K562 (cell line): ENCODE results near the gene TXNRD3. TPM values are rescaled to one million over a fixed set of nuclear protein-coding genes. Genes with fewer than 3 reads are reported as not detected.

Experiments
- FOSL1 ChIP-seq: fragments of 200-800 bp; sonication (Bioruptor generic); conservative IDR thresholded peaks from 2 replicates; pipeline ENCODE4 v1.6.1; 2016; ENCODE audit warnings: missing genetic modification characterization, missing compliant biosample characterization
- L3MBTL2 ChIP-seq: fragments of 450-650 bp; IDR thresholded peaks from 2 replicates; pipeline ENCODE4 v1.6.1; 2016; ENCODE audit warnings: mild to moderate bottlenecking, moderate library complexity
- NCOA6 ChIP-seq: fragments of 450-650 bp; IDR thresholded peaks from 2 replicates; pipeline ENCODE4 v1.6.1; 2017; ENCODE audit warnings: mild to moderate bottlenecking
- NRF1 ChIP-seq, 2 experiments: fragments of 450-650 bp; IDR thresholded peaks in 1 of 2; conservative IDR thresholded peaks in 1 of 2; 2 replicates each; pipeline ENCODE4 v1.6.1; 2014; ENCODE audit warnings: mild to moderate bottlenecking in 2 of 2
- PHB ChIP-seq: fragments of 250-450 bp; sonication (Bioruptor Pico); IDR thresholded peaks from 2 replicates; pipeline ENCODE4 v1.5.0; 2021
- SMAD4 ChIP-seq: fragments of 250-450 bp; sonication (Bioruptor Pico); conservative IDR thresholded peaks from 2 replicates; pipeline ENCODE4 v1.8.0; 2021; ENCODE audit warnings: inconsistent platforms, mild to moderate bottlenecking, moderate library complexity
- TEAD4 ChIP-seq, 2 experiments: sonication (generic) in 1 of 2; formaldehyde crosslinking in 1 of 2; IDR thresholded peaks; 2 replicates each; pipeline versions ENCODE4 v1.6.1 to v1.8.0; 2012 to 2022; ENCODE audit warnings: borderline replicate concordance in 1 of 2, inconsistent platforms in 1 of 2, low read length in 1 of 2, mild to moderate bottlenecking in 1 of 2, missing genetic modification reagents in 1 of 2
- ZNF165 ChIP-seq: fragments of 250-450 bp; sonication (Bioruptor Pico); IDR thresholded peaks from 2 replicates; pipeline ENCODE4 v1.4.0; 2020; ENCODE audit warnings: borderline replicate concordance
- polyA plus RNA-seq, 8 experiments: library from polyadenylated mRNA; depleted of rRNA in 4 of 8; stranded (reverse) in 5 of 8; unstranded in 3 of 8; fragments of >200 nt; fragmentation: Nextera tagmentation in 2 of 8; fragmentation: Illumina TruSeq in 1 of 8; extraction: Ambion mirVana in 2 of 8; extraction: Trizol in 1 of 8; gene quantifications; 2 replicates each; pipeline versions ENCODE4 v1.2.1 to v1.2.3, GENCODE V29; 2011 to 2014; ENCODE audit warnings: inconsistent platforms in 1 of 8, missing spikeins in 1 of 8
- total RNA-seq, 7 experiments: library from RNA; depleted of rRNA in 6 of 7; stranded (reverse); fragments of >200 nt in 6 of 7; fragmentation: Illumina TruSeq in 2 of 7; extraction: Trizol in 2 of 7; gene quantifications; 2 replicates each; pipeline versions ENCODE4 v1.2.1 to v1.2.3, GENCODE V29; 2011 to 2021; ENCODE audit warnings: low replicate concordance in 1 of 7
- TF ChIP-seq, protein P1 (sequence below): fragments of 450-650 bp; IDR thresholded peaks from 2 replicates; pipeline ENCODE4 v1.6.1; 2016; ENCODE audit warnings: mild to moderate bottlenecking, moderate library complexity
- TF ChIP-seq, protein P2 (sequence below), 2 experiments: IDR thresholded peaks; 2 replicates each; pipeline ENCODE4 v1.6.1; 2011; ENCODE audit warnings: borderline replicate concordance in 1 of 2, control low read depth in 1 of 2, low read depth in 1 of 2, low read length in 1 of 2, mild to moderate bottlenecking in 1 of 2, mixed read lengths in 1 of 2, moderate library complexity in 1 of 2; ENCODE audit not compliant: insufficient read depth in 1 of 2, insufficient read length in 1 of 2, poor library complexity in 1 of 2, severe bottlenecking in 1 of 2; ENCODE audit errors: extremely low read depth in 1 of 2
- TF ChIP-seq, protein P3 (sequence below): fragments of 250-450 bp; sonication (Bioruptor Pico); IDR thresholded peaks from 2 replicates; pipeline ENCODE4 v1.8.0; 2022; ENCODE audit warnings: inconsistent platforms, mild to moderate bottlenecking, moderate library complexity, borderline replicate concordance

Gene TXNRD3
- total and polyA plus RNA-seq, 9 of the 15 experiments (the other 6 are each of a cell fraction or from before 2014, with no cell fraction given): 0.96 to 2.3 (median 1.7) TPM

DNA sequence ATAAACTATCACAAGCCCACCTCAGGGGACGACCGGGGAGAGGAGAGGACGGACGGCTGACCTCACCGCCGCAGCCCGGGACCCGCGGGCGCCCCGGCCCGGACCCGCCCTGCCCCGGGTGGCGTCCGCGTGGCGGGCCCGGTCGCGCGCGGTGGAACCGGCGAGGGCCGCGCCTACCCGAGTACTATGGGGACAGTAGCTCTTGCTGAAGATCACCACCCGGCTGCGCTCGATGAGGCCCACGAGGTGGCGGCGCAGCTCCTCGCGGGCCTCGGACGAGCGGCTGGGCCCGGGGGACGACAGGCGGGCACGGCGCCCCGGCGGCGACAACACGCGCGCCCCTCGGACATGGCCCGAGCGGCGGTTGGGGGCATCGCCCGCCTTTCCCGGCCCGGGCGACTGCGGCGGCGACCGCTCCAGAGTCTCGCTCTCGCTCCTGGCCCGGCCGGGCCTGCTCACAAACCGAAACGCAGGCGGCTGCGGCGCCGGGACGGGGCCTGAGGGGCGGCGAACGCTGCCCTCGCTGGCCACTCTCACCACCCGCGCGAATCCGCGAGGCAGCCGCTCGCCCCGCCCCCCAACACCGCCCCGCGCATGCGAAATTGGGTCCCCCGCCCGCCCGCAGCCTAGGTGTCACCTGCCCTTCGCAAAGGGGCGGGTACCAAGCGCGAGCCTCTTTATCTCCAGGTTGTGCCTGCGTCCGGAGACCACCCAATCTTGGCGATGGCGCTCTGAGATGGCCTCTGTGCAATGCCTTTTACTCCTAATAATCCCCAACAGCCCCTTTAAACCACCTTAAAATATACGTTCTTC lies at the start of gene TXNRD3 (continued):
- TF ChIP-seq, protein P1, sequence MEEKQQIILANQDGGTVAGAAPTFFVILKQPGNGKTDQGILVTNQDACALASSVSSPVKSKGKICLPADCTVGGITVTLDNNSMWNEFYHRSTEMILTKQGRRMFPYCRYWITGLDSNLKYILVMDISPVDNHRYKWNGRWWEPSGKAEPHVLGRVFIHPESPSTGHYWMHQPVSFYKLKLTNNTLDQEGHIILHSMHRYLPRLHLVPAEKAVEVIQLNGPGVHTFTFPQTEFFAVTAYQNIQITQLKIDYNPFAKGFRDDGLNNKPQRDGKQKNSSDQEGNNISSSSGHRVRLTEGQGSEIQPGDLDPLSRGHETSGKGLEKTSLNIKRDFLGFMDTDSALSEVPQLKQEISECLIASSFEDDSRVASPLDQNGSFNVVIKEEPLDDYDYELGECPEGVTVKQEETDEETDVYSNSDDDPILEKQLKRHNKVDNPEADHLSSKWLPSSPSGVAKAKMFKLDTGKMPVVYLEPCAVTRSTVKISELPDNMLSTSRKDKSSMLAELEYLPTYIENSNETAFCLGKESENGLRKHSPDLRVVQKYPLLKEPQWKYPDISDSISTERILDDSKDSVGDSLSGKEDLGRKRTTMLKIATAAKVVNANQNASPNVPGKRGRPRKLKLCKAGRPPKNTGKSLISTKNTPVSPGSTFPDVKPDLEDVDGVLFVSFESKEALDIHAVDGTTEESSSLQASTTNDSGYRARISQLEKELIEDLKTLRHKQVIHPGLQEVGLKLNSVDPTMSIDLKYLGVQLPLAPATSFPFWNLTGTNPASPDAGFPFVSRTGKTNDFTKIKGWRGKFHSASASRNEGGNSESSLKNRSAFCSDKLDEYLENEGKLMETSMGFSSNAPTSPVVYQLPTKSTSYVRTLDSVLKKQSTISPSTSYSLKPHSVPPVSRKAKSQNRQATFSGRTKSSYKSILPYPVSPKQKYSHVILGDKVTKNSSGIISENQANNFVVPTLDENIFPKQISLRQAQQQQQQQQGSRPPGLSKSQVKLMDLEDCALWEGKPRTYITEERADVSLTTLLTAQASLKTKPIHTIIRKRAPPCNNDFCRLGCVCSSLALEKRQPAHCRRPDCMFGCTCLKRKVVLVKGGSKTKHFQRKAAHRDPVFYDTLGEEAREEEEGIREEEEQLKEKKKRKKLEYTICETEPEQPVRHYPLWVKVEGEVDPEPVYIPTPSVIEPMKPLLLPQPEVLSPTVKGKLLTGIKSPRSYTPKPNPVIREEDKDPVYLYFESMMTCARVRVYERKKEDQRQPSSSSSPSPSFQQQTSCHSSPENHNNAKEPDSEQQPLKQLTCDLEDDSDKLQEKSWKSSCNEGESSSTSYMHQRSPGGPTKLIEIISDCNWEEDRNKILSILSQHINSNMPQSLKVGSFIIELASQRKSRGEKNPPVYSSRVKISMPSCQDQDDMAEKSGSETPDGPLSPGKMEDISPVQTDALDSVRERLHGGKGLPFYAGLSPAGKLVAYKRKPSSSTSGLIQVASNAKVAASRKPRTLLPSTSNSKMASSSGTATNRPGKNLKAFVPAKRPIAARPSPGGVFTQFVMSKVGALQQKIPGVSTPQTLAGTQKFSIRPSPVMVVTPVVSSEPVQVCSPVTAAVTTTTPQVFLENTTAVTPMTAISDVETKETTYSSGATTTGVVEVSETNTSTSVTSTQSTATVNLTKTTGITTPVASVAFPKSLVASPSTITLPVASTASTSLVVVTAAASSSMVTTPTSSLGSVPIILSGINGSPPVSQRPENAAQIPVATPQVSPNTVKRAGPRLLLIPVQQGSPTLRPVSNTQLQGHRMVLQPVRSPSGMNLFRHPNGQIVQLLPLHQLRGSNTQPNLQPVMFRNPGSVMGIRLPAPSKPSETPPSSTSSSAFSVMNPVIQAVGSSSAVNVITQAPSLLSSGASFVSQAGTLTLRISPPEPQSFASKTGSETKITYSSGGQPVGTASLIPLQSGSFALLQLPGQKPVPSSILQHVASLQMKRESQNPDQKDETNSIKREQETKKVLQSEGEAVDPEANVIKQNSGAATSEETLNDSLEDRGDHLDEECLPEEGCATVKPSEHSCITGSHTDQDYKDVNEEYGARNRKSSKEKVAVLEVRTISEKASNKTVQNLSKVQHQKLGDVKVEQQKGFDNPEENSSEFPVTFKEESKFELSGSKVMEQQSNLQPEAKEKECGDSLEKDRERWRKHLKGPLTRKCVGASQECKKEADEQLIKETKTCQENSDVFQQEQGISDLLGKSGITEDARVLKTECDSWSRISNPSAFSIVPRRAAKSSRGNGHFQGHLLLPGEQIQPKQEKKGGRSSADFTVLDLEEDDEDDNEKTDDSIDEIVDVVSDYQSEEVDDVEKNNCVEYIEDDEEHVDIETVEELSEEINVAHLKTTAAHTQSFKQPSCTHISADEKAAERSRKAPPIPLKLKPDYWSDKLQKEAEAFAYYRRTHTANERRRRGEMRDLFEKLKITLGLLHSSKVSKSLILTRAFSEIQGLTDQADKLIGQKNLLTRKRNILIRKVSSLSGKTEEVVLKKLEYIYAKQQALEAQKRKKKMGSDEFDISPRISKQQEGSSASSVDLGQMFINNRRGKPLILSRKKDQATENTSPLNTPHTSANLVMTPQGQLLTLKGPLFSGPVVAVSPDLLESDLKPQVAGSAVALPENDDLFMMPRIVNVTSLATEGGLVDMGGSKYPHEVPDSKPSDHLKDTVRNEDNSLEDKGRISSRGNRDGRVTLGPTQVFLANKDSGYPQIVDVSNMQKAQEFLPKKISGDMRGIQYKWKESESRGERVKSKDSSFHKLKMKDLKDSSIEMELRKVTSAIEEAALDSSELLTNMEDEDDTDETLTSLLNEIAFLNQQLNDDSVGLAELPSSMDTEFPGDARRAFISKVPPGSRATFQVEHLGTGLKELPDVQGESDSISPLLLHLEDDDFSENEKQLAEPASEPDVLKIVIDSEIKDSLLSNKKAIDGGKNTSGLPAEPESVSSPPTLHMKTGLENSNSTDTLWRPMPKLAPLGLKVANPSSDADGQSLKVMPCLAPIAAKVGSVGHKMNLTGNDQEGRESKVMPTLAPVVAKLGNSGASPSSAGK: no peak
- no peak for TF ChIP-seq FOSL1 (tag)
- TF ChIP-seq, protein P2, sequence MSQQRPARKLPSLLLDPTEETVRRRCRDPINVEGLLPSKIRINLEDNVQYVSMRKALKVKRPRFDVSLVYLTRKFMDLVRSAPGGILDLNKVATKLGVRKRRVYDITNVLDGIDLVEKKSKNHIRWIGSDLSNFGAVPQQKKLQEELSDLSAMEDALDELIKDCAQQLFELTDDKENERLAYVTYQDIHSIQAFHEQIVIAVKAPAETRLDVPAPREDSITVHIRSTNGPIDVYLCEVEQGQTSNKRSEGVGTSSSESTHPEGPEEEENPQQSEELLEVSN (IDR thresholded peaks at IDR 0.05; ENCODE audit: borderline replicate concordance in 1 of 2, extremely low read depth in 1 of 2, insufficient read depth in 1 of 2, insufficient read length in 1 of 2, low read depth in 1 of 2, low read length in 1 of 2, poor library complexity in 1 of 2, severe bottlenecking in 1 of 2): peak in 1 of 2 experiments; percentile 65
- 0 out of 2 replicates have a peak, but pooled peaks have one; percentile 21 for TF ChIP-seq SMAD4 (CRISPR knock-in tag)
- TF ChIP-seq, protein P3, sequence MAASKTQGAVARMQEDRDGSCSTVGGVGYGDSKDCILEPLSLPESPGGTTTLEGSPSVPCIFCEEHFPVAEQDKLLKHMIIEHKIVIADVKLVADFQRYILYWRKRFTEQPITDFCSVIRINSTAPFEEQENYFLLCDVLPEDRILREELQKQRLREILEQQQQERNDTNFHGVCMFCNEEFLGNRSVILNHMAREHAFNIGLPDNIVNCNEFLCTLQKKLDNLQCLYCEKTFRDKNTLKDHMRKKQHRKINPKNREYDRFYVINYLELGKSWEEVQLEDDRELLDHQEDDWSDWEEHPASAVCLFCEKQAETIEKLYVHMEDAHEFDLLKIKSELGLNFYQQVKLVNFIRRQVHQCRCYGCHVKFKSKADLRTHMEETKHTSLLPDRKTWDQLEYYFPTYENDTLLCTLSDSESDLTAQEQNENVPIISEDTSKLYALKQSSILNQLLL (CRISPR knock-in tag): no peak
- no peak for TF ChIP-seq NCOA6
- TF ChIP-seq PHB (CRISPR knock-in tag): no peak
- TF ChIP-seq NRF1 (conservative IDR thresholded peaks at IDR 0.05 in 1 of 2, IDR thresholded peaks at IDR 0.05 in 1 of 2): peak; percentile 78 to 81
- peak; percentile 87 for TF ChIP-seq L3MBTL2
- no peak for TF ChIP-seq ZNF165 (CRISPR knock-in tag)
- TF ChIP-seq TEAD4 (IDR thresholded peaks at IDR 0.05; ENCODE audit: low read length): no peak
- TF ChIP-seq TEAD4 (CRISPR knock-in tag; IDR thresholded peaks at IDR 0.05; ENCODE audit: borderline replicate concordance): no peak
